Neutrophil (primary cell): ENCODE data around the gene EOGT.

ENCODE experiments used
- H3K27ac ChIP-seq: fragments of 200-600 bp; sonication (generic); 2 replicates; pipeline ENCODE4 v1.5.1; 2016; ENCODE audit warnings: mild to moderate bottlenecking, moderate library complexity
- H3K27me3 ChIP-seq: fragments of 200-600 bp; sonication (generic); 2 replicates; pipeline ENCODE4 v1.6.0; 2016; ENCODE audit warnings: mild to moderate bottlenecking
- H3K36me3 ChIP-seq: fragments of 200-600 bp; sonication (generic); 2 replicates; pipeline ENCODE4 v1.5.1; 2017
- H3K4me1 ChIP-seq, 2 experiments: fragments of 200-600 bp in 1 of 2; sonication (generic) in 1 of 2; 1 replicate in 1 of 2; 2 replicates in 1 of 2; pipeline versions ENCODE4 v1.5.1 to v1.6.1; 2013 to 2016; ENCODE audit warnings: low read depth in 1 of 2, low read length in 1 of 2, mild to moderate bottlenecking in 1 of 2, moderate library complexity in 1 of 2; ENCODE audit not compliant: control insufficient read depth in 1 of 2, insufficient read depth in 1 of 2
- H3K4me3 ChIP-seq, 2 experiments: fragments of 200-600 bp in 1 of 2; sonication (generic) in 1 of 2; 1 replicate in 1 of 2; 2 replicates in 1 of 2; pipeline ENCODE4 v1.5.1; 2013 to 2016; ENCODE audit warnings: low read depth in 1 of 2, low read length in 1 of 2, mild to moderate bottlenecking in 1 of 2, moderate library complexity in 1 of 2
- H3K9me3 ChIP-seq: fragments of 200-600 bp; sonication (generic); 2 replicates; pipeline ENCODE4 v1.5.1; 2016
- TF ChIP-seq, protein P1 (sequence below): fragments of 200-600 bp; sonication (generic); IDR thresholded peaks from 2 replicates; pipeline ENCODE4 v1.5.1; 2016; ENCODE audit warnings: antibody characterized with exemption

The EOGT gene

DNA sequence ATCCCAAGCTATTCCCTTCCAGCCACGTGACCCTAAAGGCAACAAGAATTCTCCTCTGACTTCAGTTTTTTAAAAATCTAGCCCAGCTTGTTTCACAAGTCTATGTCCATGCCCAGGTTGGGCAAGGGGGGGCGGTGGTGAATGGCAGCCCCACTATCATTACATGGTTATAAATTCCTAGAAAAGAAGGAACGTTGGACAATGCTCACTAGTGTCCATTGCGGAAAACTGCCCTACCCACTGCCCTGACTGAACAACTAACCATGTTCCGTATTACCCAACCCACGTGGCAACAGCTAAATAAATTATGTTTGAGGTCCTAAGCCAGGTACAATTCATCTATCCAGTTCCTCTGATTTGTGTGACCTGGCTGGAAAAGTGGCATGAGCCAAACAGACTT, 72.4 kb downstream of the EOGT start:
- TF ChIP-seq, protein P1, sequence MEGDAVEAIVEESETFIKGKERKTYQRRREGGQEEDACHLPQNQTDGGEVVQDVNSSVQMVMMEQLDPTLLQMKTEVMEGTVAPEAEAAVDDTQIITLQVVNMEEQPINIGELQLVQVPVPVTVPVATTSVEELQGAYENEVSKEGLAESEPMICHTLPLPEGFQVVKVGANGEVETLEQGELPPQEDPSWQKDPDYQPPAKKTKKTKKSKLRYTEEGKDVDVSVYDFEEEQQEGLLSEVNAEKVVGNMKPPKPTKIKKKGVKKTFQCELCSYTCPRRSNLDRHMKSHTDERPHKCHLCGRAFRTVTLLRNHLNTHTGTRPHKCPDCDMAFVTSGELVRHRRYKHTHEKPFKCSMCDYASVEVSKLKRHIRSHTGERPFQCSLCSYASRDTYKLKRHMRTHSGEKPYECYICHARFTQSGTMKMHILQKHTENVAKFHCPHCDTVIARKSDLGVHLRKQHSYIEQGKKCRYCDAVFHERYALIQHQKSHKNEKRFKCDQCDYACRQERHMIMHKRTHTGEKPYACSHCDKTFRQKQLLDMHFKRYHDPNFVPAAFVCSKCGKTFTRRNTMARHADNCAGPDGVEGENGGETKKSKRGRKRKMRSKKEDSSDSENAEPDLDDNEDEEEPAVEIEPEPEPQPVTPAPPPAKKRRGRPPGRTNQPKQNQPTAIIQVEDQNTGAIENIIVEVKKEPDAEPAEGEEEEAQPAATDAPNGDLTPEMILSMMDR: no peak
- no peaks in the 10 kb centered on the region for H3K36me3 ChIP-seq
- peaks cover 61% of the 10 kb centered on the region for H3K27me3 ChIP-seq
- H3K27ac ChIP-seq: no peak overlapping the region
- H3K4me3 ChIP-seq: no peak overlapping the region
- no peaks in the 10 kb centered on the region for H3K9me3 ChIP-seq
- no peaks in the 10 kb centered on the region for H3K4me1 ChIP-seq

DNA sequence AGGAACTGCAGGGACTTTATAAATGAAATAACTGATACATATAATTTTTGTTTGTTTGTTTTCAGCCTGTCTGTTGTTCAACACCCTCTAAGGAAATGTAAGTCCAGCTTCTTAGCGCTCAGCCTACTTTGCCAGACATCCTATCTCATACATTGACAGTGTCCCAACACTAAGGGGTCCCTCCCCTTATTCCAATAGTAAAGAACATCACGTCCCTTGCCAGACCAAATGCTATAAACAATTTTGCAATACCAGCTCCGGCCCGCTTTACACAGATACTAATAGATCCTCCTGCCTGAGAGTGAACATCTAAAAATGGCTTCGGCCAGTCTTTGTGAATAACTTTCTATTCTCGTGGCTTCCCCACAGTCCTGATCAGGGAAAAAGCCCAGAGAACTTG, 76.6 kb downstream of the EOGT start:
- no peaks in the 10 kb centered on the region for H3K4me1 ChIP-seq
- TF ChIP-seq, protein P1: no peak
- H3K27me3 ChIP-seq: peaks cover 73% of the 10 kb centered on the region
- H3K9me3 ChIP-seq: no peaks in the 10 kb centered on the region
- H3K4me3 ChIP-seq: no peak overlapping the region
- no peaks in the 10 kb centered on the region for H3K36me3 ChIP-seq
- no peak overlapping the region for H3K27ac ChIP-seq

DNA sequence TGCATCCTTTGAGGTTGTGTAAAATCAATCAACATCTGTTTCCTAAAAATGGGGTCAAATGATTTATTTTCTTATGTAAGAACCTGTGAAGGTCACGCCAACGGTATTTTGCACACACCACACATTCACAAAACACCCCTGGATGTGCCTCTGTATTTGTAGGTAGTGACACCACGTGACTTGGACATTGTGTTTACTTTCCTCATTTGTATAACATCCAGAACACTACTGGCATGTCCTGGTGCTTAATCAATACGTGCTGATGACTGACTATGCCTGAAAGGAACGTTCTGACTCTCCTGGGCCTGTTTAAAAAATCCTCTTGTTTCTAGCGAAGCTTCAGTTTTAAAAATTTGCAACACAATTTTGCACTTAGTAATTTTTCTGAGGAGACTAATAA, 77.7 kb downstream of the EOGT start:
- no peak overlapping the region for H3K27ac ChIP-seq
- no peaks in the 10 kb centered on the region for H3K36me3 ChIP-seq
- no peaks in the 10 kb centered on the region for H3K4me1 ChIP-seq
- H3K27me3 ChIP-seq: peaks cover 82% of the 10 kb centered on the region
- TF ChIP-seq, protein P1: no peak
- H3K9me3 ChIP-seq: no peaks in the 10 kb centered on the region
- H3K4me3 ChIP-seq: no peak overlapping the region

DNA sequence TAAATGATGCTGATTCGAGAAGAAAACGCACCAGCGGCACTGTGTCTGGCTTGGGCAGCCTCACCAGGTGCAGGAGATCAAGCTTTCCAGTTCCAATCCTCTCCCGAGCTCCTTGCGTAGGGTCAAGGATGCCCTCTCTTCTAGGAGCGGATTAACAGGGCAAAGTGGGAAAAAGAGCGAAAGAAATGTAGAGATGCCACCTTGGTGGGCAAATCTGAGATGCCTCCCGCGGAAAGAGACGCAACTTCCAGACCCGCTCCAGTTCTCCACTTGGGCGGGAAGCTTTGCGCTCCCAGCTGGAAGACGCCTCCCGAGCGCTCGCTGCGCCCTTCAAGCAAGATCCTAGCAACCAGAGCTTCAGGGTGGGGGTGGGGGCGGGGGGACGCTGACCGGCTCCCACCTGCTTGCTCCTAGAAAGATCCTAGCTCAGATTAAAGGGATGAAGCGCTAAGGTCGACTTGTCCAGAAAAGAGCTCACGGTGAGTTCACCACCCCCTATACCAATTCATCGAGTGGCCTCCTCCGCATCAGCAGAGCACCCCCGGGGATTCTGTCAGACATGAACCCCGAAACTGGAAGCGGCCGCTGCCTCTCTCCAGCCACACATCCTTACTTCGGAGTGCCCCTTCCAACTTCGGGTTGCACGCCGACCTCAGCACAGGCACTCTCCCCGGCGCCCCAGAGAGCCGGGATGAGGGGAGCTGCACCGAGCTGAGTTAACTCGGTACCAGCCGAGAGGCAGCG, 81.9 kb downstream of the EOGT start:
- H3K27me3 ChIP-seq: peaks cover 100% of the 10 kb centered on the region

More for the DNA sequence above, 81.9 kb downstream of the EOGT start:
- Histone ChIP-seq H3K27ac (no peak overlapping the region), H3K9me3 (no peaks in the 10 kb centered on the region), H3K4me3 (no peak overlapping the region), H3K36me3 (no peaks in the 10 kb centered on the region), H3K4me1 (no peaks in the 10 kb centered on the region)
- TF ChIP-seq, protein P1: no peak
